ENCODE measurements around the gene CNN2. TPM values are rescaled to one million over a fixed set of nuclear protein-coding genes. Genes with fewer than 3 reads are reported as not detected.

Gene CNN2
- total and polyA plus RNA-seq, 2 of the 8 experiments (the other 6 are each of a cell fraction or from before 2014, with no cell fraction given) = 189 to 551 TPM

DNA sequence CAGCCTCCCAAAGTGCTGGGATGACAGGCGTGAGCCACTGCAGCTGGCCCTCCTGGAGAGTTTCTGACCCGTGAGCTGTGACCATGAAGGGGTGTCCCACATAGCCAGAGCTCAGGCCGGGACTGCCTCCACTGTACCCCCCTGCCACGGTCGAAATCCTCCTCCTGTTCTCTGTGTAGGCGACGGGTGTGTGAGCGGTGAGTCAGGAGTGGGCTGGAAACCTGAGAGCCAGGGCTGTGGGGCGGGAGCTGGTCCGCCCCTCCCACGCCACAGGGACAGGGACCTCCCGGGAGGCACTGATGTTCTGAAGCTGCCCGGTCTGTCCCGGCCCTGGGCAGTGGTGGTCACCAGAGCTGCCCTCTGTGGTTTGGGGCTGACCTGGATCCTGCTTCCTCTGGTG is 38.3 kb upstream of the CNN2 start:
- no peaks in the 10 kb centered on the region for H3K9me3 ChIP-seq (ENCODE audit: insufficient read depth in 2 of 2, low read depth in 1 of 2, low read length in 1 of 2)
- no peak overlapping the region for H4K5ac ChIP-seq (ENCODE audit: insufficient read length, low read depth, low read length)
- no peak overlapping the region for H2BK120ac ChIP-seq (replicated peaks; ENCODE audit: low read depth, low read length)
- no peak overlapping the region for H4K91ac ChIP-seq (replicated peaks; ENCODE audit: insufficient read length, low read length)
- H3K36me3 ChIP-seq (ENCODE audit: control insufficient read depth in 2 of 4, insufficient read depth in 4 of 4, low read length in 3 of 4) = peaks cover 7 to 31% (median 22%) of the 10 kb centered on the region in 4 experiments; a peak in 6 of 8 replicates
- H3K14ac ChIP-seq (ENCODE audit: insufficient read length) = no peak overlapping the region
- ChIA-PET POLR2A (ENCODE audit: partially characterized antibody) (interaction anchor here (0.7 to 4.8 kb wide), 7 partner anchors 8 to 79 kb away, joined by 3 to 33 read pairs (median 3); partner anchors contain the start of genes ARHGAP45, RNU6-2 and TMEM259), CTCF (ENCODE audit: partially characterized antibody) (interaction anchor here (0.9 to 1.6 kb wide), 8 partner anchors 16 to 252 kb away, joined by 3 to 7 read pairs (median 3); no protein-coding TSS in a partner anchor)
- FAIRE-seq (no peak), DNase-seq (ENCODE audit: low read depth in 1 of 2, low spot score in 2 of 2) (no peak)
- no peak overlapping the region for H3K18ac ChIP-seq (ENCODE audit: extremely low read depth, low read length)
- H2AFZ ChIP-seq (ENCODE audit: low read length) = no peak overlapping the region
- H2BK5ac ChIP-seq (ENCODE audit: low read depth, low read length) = no peak overlapping the region
- H3K4me2 ChIP-seq (ENCODE audit: insufficient read depth in 1 of 2, low read depth in 2 of 2, low read length in 2 of 2) = no peak overlapping the region
- H3K4ac ChIP-seq (replicated peaks; ENCODE audit: insufficient read length, low read depth, low read length) = no peak overlapping the region
- no peak overlapping the region for H2BK15ac ChIP-seq (ENCODE audit: low read length)
- peaks cover 4% of the 10 kb centered on the region; the same call in 1 of the 2 replicates for H3K23me2 ChIP-seq (ENCODE audit: low read depth, low read length)
- H3K4me3 ChIP-seq (ENCODE audit: extremely low read depth in 1 of 4, insufficient read depth in 2 of 4, low read depth in 3 of 4, low read length in 4 of 4) = no peak overlapping the region
- H3K27ac ChIP-seq (ENCODE audit: low read depth, low read length) = no peak overlapping the region
- TF ChIP-seq GTF2F1 (IDR thresholded peaks at IDR 0.05; ENCODE audit: borderline replicate concordance, low read depth, low read length) (no peak), TCF12 (IDR thresholded peaks at IDR 0.05; ENCODE audit: low read depth, low read length) (no peak), BACH1 (IDR thresholded peaks at IDR 0.05; ENCODE audit: low read length) (no peak), RNF2 (IDR thresholded peaks at IDR 0.05; ENCODE audit: borderline replicate concordance, low read depth, low read length, missing control alignments, poor library complexity, severe bottlenecking) (no peak), MAFK (IDR thresholded peaks at IDR 0.05; ENCODE audit: low read depth, low read length) (no peak), CBX8 (IDR thresholded peaks at IDR 0.05; ENCODE audit: borderline replicate concordance, low read depth, low read length) (no peak), EP300 (IDR thresholded peaks at IDR 0.05; ENCODE audit: borderline replicate concordance in 1 of 2, low read depth in 2 of 2, low read length in 2 of 2) (no peak), POU5F1 (IDR thresholded peaks at IDR 0.05; ENCODE audit: low read depth, low read length) (no peak), RXRA (IDR thresholded peaks at IDR 0.05; ENCODE audit: insufficient read depth, low read depth, low read length) (no peak), GABPA (IDR thresholded peaks at IDR 0.05; ENCODE audit: borderline replicate concordance, insufficient read depth, low read length) (no peak)
- TF ChIP-seq, protein P1, sequence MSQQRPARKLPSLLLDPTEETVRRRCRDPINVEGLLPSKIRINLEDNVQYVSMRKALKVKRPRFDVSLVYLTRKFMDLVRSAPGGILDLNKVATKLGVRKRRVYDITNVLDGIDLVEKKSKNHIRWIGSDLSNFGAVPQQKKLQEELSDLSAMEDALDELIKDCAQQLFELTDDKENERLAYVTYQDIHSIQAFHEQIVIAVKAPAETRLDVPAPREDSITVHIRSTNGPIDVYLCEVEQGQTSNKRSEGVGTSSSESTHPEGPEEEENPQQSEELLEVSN (IDR thresholded peaks at IDR 0.05) = no peak
- H4K8ac ChIP-seq (ENCODE audit: extremely low read depth, insufficient read depth, low read length) = no peak overlapping the region
- no peak overlapping the region for H2AK5ac ChIP-seq (ENCODE audit: low read depth, low read length)
- no peak overlapping the region for H3K23ac ChIP-seq (ENCODE audit: insufficient read length)
- H3K79me2 ChIP-seq (ENCODE audit: control insufficient read depth in 1 of 2, insufficient read depth in 2 of 2, low read length in 2 of 2) = peaks cover 0 to 17% of the 10 kb centered on the region in 2 experiments; a peak in 2 of 4 replicates
- no peak overlapping the region for H2BK12ac ChIP-seq (ENCODE audit: low read depth, low read length)
- peaks cover 5% of the 10 kb centered on the region for H3K79me1 ChIP-seq (ENCODE audit: low read depth, low read length)
- H2BK20ac ChIP-seq (ENCODE audit: low read length) = no peak overlapping the region
- no peaks in the 10 kb centered on the region for H3K27me3 ChIP-seq (replicated peaks in 1 of 4; ENCODE audit: control insufficient read depth in 3 of 4, extremely low read depth in 1 of 4, insufficient read depth in 3 of 4, low read length in 3 of 4)
- H3K56ac ChIP-seq (replicated peaks; ENCODE audit: insufficient read length, low read depth, low read length) = no peak overlapping the region
- no peak overlapping the region for H3K9ac ChIP-seq (replicated peaks in 1 of 4; ENCODE audit: extremely low read depth in 1 of 4, low read depth in 3 of 4, low read length in 3 of 4)
- peaks cover 0 to 4% (median under 1%) of the 10 kb centered on the region in 4 experiments; a peak in 4 of 7 replicates for H3K4me1 ChIP-seq (replicated peaks in 1 of 4; ENCODE audit: control insufficient read depth in 3 of 4, insufficient read depth in 4 of 4, low read length in 3 of 4)
- 76% methylated on average over 14 of the region's 14 CpGs; no CpG with 5 or more reads in 1 of the 2 experiments for WGBS, 2 experiments (ENCODE audit: extremely low coverage in 1 of 2, insufficient coverage in 1 of 2, insufficient read length in 1 of 2, insufficient replicate concordance in 2 of 2, low coverage in 1 of 2, low lambda C conversion rate in 2 of 2, missing lambda C conversion rate in 1 of 2)
- peaks cover 4 to 16% of the 10 kb centered on the region in 2 experiments for H4K20me1 ChIP-seq (replicated peaks in 1 of 2; ENCODE audit: control insufficient read depth in 1 of 2, insufficient read depth in 2 of 2, low read length in 2 of 2)

All from H1 (cell line).